PC-9 (cell line): ENCODE measurements around the gene NCSTN.

Experiments used
- EZH2 ChIP-seq: fragments of 200-600 bp; sonication (generic); IDR thresholded peaks from 2 replicates; pipeline ENCODE4 v1.8.0; 2017; ENCODE audit warnings: antibody characterized with exemption, low read depth
- TF ChIP-seq, protein P1 (sequence below): fragments of 200-600 bp; sonication (generic); conservative IDR thresholded peaks from 2 replicates; pipeline ENCODE4 v1.6.1; 2017; ENCODE audit warnings: mixed run types, antibody characterized with exemption, mild to moderate bottlenecking, moderate library complexity

DNA sequence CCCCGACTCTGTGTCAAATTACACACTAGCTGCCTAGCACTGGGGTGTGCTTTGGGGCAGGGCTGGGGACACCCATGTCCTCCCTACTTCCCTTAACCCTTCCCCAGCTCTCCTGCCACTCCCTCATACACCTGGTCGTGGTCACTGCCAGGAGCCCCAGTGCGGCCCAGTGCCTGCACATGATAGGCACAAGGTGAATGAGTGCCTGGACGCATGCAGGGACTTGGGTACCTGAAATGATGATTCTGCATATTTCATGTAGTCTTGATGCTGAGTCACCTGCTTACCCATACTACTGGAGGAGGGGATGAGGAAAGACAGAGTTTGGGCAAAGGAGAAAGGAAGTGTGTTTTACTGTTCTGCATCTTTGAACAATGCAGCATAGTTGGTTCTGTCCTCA is 55.6 kb downstream of the NCSTN start:
- TF ChIP-seq, protein P1, sequence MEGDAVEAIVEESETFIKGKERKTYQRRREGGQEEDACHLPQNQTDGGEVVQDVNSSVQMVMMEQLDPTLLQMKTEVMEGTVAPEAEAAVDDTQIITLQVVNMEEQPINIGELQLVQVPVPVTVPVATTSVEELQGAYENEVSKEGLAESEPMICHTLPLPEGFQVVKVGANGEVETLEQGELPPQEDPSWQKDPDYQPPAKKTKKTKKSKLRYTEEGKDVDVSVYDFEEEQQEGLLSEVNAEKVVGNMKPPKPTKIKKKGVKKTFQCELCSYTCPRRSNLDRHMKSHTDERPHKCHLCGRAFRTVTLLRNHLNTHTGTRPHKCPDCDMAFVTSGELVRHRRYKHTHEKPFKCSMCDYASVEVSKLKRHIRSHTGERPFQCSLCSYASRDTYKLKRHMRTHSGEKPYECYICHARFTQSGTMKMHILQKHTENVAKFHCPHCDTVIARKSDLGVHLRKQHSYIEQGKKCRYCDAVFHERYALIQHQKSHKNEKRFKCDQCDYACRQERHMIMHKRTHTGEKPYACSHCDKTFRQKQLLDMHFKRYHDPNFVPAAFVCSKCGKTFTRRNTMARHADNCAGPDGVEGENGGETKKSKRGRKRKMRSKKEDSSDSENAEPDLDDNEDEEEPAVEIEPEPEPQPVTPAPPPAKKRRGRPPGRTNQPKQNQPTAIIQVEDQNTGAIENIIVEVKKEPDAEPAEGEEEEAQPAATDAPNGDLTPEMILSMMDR = no peak
- TF ChIP-seq EZH2 = no peak
